ENCODE measurements around the gene CCL27.

DNA sequence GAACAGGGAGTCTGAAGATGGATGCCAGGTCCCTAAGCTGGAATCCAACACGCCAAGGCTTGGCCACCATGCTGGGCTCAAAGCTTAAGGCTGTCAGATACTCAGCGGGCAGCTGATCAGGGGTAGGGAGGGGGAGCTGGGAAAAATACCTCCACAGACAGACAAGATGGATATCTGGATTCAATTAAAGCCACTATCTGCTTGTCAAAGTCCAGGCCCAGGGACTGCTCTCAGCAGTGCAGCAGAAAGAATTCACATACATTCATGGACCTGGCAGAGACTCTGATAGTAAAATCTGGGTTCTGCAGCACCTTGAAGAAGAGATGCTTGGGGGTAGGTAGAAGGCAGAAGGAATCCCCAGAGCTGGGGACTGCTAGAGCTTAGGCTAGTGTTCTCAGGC lies 47.3 kb downstream of the CCL27 start:
- TF ChIP-seq, protein P1, sequence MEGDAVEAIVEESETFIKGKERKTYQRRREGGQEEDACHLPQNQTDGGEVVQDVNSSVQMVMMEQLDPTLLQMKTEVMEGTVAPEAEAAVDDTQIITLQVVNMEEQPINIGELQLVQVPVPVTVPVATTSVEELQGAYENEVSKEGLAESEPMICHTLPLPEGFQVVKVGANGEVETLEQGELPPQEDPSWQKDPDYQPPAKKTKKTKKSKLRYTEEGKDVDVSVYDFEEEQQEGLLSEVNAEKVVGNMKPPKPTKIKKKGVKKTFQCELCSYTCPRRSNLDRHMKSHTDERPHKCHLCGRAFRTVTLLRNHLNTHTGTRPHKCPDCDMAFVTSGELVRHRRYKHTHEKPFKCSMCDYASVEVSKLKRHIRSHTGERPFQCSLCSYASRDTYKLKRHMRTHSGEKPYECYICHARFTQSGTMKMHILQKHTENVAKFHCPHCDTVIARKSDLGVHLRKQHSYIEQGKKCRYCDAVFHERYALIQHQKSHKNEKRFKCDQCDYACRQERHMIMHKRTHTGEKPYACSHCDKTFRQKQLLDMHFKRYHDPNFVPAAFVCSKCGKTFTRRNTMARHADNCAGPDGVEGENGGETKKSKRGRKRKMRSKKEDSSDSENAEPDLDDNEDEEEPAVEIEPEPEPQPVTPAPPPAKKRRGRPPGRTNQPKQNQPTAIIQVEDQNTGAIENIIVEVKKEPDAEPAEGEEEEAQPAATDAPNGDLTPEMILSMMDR (IDR thresholded peaks at IDR 0.05; ENCODE audit: insufficient read depth, low read length, poor library complexity, severe bottlenecking): no peak
- no peak for TF ChIP-seq EZH2phosphoT487 (conservative IDR thresholded peaks at IDR 0.05; ENCODE audit: low read length)

Measured in SU-DHL-6 (cell line).